Measurements from ENCODE around the gene FAM168A. TPM values are rescaled to one million over a fixed set of nuclear protein-coding genes. Genes with fewer than 3 reads are reported as not detected.

The FAM168A gene
- total RNA-seq, 1 experiment from 2014 or later, result 21.1 TPM

GRCh38 chr11:73577496-73577917 is 20.4 kb downstream of the FAM168A start:
- Histone ChIP-seq H3T11ph (ENCODE audit: low read length) (no peak overlapping the region), H3K79me1 (ENCODE audit: insufficient read depth, low read depth, low read length, poor library complexity, severe bottlenecking) (no peaks in the 10 kb centered on the region), H3K27ac (ENCODE audit: insufficient read length, low read depth, low read length) (no peak overlapping the region), H2BK120ac (ENCODE audit: low read depth, low read length, poor library complexity, severe bottlenecking) (no peak overlapping the region), H3K56ac (ENCODE audit: insufficient read length, low read depth, low read length) (no peak overlapping the region), H4K5ac (ENCODE audit: insufficient read length, low read depth, low read length) (no peak overlapping the region), H2AK5ac (ENCODE audit: insufficient read length, low read length) (no peak overlapping the region), H4K91ac (ENCODE audit: insufficient read length, low read depth, low read length) (no peak overlapping the region), H3K23ac (ENCODE audit: insufficient read length, low read depth, low read length) (no peak overlapping the region), H3K9me3 (ENCODE audit: control insufficient read depth, low read depth, low read length) (no peaks in the 10 kb centered on the region), H2BK20ac (ENCODE audit: low read depth, low read length, poor library complexity, severe bottlenecking) (no peak overlapping the region), H3K9ac (ENCODE audit: extremely low read depth, insufficient read length, low read length) (no peak overlapping the region), H3K18ac (ENCODE audit: insufficient read length, low read depth, low read length) (no peak overlapping the region), H3K79me2 (ENCODE audit: insufficient read depth, low read length) (no peaks in the 10 kb centered on the region; the same call in 1 of the 2 replicates), H2AFZ (ENCODE audit: low read length) (no peak overlapping the region), H3K4ac (ENCODE audit: low read depth, low read length) (no peak overlapping the region), H4K20me1 (ENCODE audit: control insufficient read depth, insufficient read depth, insufficient read length) (no peaks in the 10 kb centered on the region), H2BK12ac (ENCODE audit: insufficient read length, low read depth, low read length) (no peak overlapping the region), H3K4me2 (ENCODE audit: insufficient read depth, insufficient read length, low read length) (no peak overlapping the region), H2BK5ac (ENCODE audit: insufficient read length, low read length) (no peak overlapping the region), H2BK15ac (ENCODE audit: low read depth, low read length) (no peak overlapping the region), H3K4me1 (ENCODE audit: insufficient read depth, low read length) (peaks cover 3% of the 10 kb centered on the region; the same call in 1 of the 2 replicates), H4K8ac (replicated peaks; ENCODE audit: insufficient read length, low read depth, low read length) (no peak overlapping the region), H3K23me2 (ENCODE audit: insufficient read length, low read depth, low read length, poor library complexity, severe bottlenecking) (no peaks in the 10 kb centered on the region), H3K27me3 (ENCODE audit: insufficient read depth, low read length) (no peaks in the 10 kb centered on the region), H3K14ac (ENCODE audit: insufficient read depth, low read length) (no peak overlapping the region)
- TF ChIP-seq CTCF (conservative IDR thresholded peaks at IDR 0.05), result no peak
- Mint-ChIP-seq H3K27me3 (ENCODE audit: low read depth) (no peaks in the 10 kb centered on the region), H3K27ac (peak overlapping the region in 1 of 3 experiments; percentile 27; a peak in 1 of 7 replicates), H3K4me3 (no peak overlapping the region), H3K36me3 (ENCODE audit: insufficient read depth in 1 of 3, low read depth in 3 of 3) (peaks cover 9 to 15% (median 13%) of the 10 kb centered on the region in 3 experiments), H3K9me3 (peaks cover 7% of the 10 kb centered on the region in 2 experiments; a peak in 3 of 5 replicates), H3K4me1 (peaks cover 23 to 27% of the 10 kb centered on the region in 2 experiments)
- no CpG with 5 or more reads among the region's 1 CpG for WGBS (ENCODE audit: extremely low coverage, insufficient read length, low lambda C conversion rate)
- no peak for DNase-seq
